Measurements from ENCODE around the gene KCND3. TPM values are rescaled to one million over a fixed set of nuclear protein-coding genes. Genes with fewer than 3 reads are reported as not detected.

KCND3 gene
- polyA plus RNA-seq, 1 donor (not counting 4 experiments of a cell fraction or from before 2014, with no cell fraction given): 0.21 TPM

- DNase-seq (ENCODE audit: low read depth, low spot score) (no peak), FAIRE-seq (no peak)
- no peak overlapping the region for H3K4me3 ChIP-seq (ENCODE audit: control insufficient read depth in 2 of 3, extremely low read depth in 1 of 3, insufficient read depth in 2 of 3, low read depth in 1 of 3, low read length in 3 of 3)
- no peak overlapping the region for H2AFZ ChIP-seq (ENCODE audit: control insufficient read depth, low read length)
- no peak overlapping the region for H3K9ac ChIP-seq (ENCODE audit: control insufficient read depth, extremely low read depth, insufficient read depth, low read length)
- no peak overlapping the region for H3K4me2 ChIP-seq (ENCODE audit: control insufficient read depth, extremely low read depth, insufficient read depth, low read depth, low read length)
- H3K9me1 ChIP-seq (ENCODE audit: control insufficient read depth, extremely low read depth, insufficient read depth, low read length): no peaks in the 10 kb centered on the region
- H3K27ac ChIP-seq (ENCODE audit: control insufficient read depth, insufficient read depth, low read length): no peak overlapping the region
- H3K27me3 ChIP-seq (ENCODE audit: control insufficient read depth, extremely low read depth, insufficient read depth, low read length): peaks cover 32% of the 10 kb centered on the region
- no peaks in the 10 kb centered on the region for H3K79me2 ChIP-seq (ENCODE audit: control insufficient read depth, insufficient read depth, low read length)
- no peaks in the 10 kb centered on the region for H3K9me3 ChIP-seq (ENCODE audit: control insufficient read depth, low read depth, low read length)
- H3K4me1 ChIP-seq (ENCODE audit: control insufficient read depth, extremely low read depth, insufficient read depth, low read length): peaks cover 13% of the 10 kb centered on the region
- dilution Hi-C loops (cut with MboI; ENCODE audit: extremely low pct_ligation_motif_present, low sequenced_read_pairs): no loop called here
- TF ChIP-seq EZH2 (IDR thresholded peaks at IDR 0.05; ENCODE audit: low read length): no peak
- TF ChIP-seq, protein P1, sequence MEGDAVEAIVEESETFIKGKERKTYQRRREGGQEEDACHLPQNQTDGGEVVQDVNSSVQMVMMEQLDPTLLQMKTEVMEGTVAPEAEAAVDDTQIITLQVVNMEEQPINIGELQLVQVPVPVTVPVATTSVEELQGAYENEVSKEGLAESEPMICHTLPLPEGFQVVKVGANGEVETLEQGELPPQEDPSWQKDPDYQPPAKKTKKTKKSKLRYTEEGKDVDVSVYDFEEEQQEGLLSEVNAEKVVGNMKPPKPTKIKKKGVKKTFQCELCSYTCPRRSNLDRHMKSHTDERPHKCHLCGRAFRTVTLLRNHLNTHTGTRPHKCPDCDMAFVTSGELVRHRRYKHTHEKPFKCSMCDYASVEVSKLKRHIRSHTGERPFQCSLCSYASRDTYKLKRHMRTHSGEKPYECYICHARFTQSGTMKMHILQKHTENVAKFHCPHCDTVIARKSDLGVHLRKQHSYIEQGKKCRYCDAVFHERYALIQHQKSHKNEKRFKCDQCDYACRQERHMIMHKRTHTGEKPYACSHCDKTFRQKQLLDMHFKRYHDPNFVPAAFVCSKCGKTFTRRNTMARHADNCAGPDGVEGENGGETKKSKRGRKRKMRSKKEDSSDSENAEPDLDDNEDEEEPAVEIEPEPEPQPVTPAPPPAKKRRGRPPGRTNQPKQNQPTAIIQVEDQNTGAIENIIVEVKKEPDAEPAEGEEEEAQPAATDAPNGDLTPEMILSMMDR (optimal IDR thresholded peaks at IDR 0.05 in 1 of 3, IDR thresholded peaks at IDR 0.05 in 1 of 3, conservative IDR thresholded peaks at IDR 0.05 in 1 of 3; ENCODE audit: extremely low read depth in 1 of 3, insufficient read depth in 2 of 3, low read length in 3 of 3): no peak
- no peaks in the 10 kb centered on the region for H3K36me3 ChIP-seq (ENCODE audit: control insufficient read depth in 2 of 2, extremely low read depth in 1 of 2, insufficient read depth in 2 of 2, low read length in 2 of 2)
- no peaks in the 10 kb centered on the region for H4K20me1 ChIP-seq (ENCODE audit: control insufficient read depth, extremely low read depth, insufficient read depth, low read length)
These were observed 3.0 kb upstream of the KCND3 start for GRCh38 chr1:111992476-111992875.

GRCh38 chr1:111990878-111991718, 1.6 kb upstream of the KCND3 start:
- no peaks in the 10 kb centered on the region for H3K36me3 ChIP-seq (ENCODE audit: control insufficient read depth in 2 of 2, extremely low read depth in 1 of 2, insufficient read depth in 2 of 2, low read length in 2 of 2)
- H3K27ac ChIP-seq (ENCODE audit: control insufficient read depth, insufficient read depth, low read length): no peak overlapping the region
- H3K27me3 ChIP-seq (ENCODE audit: control insufficient read depth, extremely low read depth, insufficient read depth, low read length): peaks cover 27% of the 10 kb centered on the region
- H2AFZ ChIP-seq (ENCODE audit: control insufficient read depth, low read length): peak overlapping the region; percentile 90
- H4K20me1 ChIP-seq (ENCODE audit: control insufficient read depth, extremely low read depth, insufficient read depth, low read length): no peaks in the 10 kb centered on the region
- FAIRE-seq (peak; percentile 71), DNase-seq (ENCODE audit: low read depth, low spot score) (no peak)
- H3K4me3 ChIP-seq (ENCODE audit: control insufficient read depth in 2 of 3, extremely low read depth in 1 of 3, insufficient read depth in 2 of 3, low read depth in 1 of 3, low read length in 3 of 3): peak overlapping the region; percentile 55 to 83 (median 64)
- H3K9me1 ChIP-seq (ENCODE audit: control insufficient read depth, extremely low read depth, insufficient read depth, low read length): no peaks in the 10 kb centered on the region
- H3K4me2 ChIP-seq (ENCODE audit: control insufficient read depth, extremely low read depth, insufficient read depth, low read depth, low read length): peak overlapping the region; percentile 99
- no peaks in the 10 kb centered on the region for H3K9me3 ChIP-seq (ENCODE audit: control insufficient read depth, low read depth, low read length)
- dilution Hi-C loops (cut with MboI; ENCODE audit: extremely low pct_ligation_motif_present, low sequenced_read_pairs): no loop called here
- H3K79me2 ChIP-seq (ENCODE audit: control insufficient read depth, insufficient read depth, low read length): no peaks in the 10 kb centered on the region
- no peak for TF ChIP-seq EZH2 (IDR thresholded peaks at IDR 0.05; ENCODE audit: low read length)
- TF ChIP-seq, protein P1 (optimal IDR thresholded peaks at IDR 0.05 in 1 of 3, IDR thresholded peaks at IDR 0.05 in 1 of 3, conservative IDR thresholded peaks at IDR 0.05 in 1 of 3; ENCODE audit: extremely low read depth in 1 of 3, insufficient read depth in 2 of 3, low read length in 3 of 3): peak; percentile 57 to 80 (median 80)
- peak overlapping the region; percentile 64 for H3K9ac ChIP-seq (ENCODE audit: control insufficient read depth, extremely low read depth, insufficient read depth, low read length)
- H3K4me1 ChIP-seq (ENCODE audit: control insufficient read depth, extremely low read depth, insufficient read depth, low read length): peaks cover 13% of the 10 kb centered on the region

Measured in keratinocyte (primary cell).